ENCODE data around the gene ZNF646.

DNA sequence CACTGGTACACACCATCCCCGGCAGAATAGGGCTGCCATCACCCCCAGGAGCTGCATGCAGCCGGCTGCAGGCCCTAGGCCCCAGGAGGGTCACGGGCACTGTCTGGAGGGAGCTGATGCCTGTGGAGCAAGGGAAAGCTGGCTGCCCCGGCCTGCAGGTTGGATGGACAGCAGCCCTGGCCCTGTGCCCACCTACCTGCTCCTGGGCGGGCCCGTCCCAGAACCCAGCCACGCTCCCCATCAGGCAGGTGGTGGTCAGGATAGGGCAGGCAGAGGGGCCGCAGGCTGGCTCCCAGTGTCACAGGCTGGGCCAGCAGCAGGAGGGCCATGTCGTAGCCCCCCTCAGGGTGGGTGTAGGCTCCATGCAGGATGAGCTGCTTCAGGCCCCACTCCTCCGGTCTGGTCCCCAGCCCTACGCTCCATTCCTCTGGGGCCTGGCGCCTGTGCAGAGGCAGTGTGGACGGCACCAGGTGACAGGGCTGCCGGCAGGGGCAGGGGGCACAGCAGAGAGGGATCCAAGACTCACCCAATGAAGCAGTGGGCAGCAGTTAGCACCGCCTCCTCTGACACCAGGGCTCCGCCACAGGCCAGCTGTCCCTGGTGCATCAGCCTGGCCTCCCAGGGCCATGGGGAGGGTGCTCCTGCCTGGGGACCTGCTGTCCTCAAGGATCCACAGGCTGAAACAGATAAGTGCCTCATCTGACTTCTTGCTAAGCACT, 10.5 kb downstream of the ZNF646 start:
- TF ChIP-seq, protein P1, sequence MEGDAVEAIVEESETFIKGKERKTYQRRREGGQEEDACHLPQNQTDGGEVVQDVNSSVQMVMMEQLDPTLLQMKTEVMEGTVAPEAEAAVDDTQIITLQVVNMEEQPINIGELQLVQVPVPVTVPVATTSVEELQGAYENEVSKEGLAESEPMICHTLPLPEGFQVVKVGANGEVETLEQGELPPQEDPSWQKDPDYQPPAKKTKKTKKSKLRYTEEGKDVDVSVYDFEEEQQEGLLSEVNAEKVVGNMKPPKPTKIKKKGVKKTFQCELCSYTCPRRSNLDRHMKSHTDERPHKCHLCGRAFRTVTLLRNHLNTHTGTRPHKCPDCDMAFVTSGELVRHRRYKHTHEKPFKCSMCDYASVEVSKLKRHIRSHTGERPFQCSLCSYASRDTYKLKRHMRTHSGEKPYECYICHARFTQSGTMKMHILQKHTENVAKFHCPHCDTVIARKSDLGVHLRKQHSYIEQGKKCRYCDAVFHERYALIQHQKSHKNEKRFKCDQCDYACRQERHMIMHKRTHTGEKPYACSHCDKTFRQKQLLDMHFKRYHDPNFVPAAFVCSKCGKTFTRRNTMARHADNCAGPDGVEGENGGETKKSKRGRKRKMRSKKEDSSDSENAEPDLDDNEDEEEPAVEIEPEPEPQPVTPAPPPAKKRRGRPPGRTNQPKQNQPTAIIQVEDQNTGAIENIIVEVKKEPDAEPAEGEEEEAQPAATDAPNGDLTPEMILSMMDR (IDR thresholded peaks at IDR 0.05; ENCODE audit: low read depth, low read length, poor library complexity, severe bottlenecking): no peak
- TF ChIP-seq EZH2phosphoT487 (IDR thresholded peaks at IDR 0.05; ENCODE audit: borderline replicate concordance, low read length): no peak
